ENCODE results near the gene SIPA1L3.

DNA sequence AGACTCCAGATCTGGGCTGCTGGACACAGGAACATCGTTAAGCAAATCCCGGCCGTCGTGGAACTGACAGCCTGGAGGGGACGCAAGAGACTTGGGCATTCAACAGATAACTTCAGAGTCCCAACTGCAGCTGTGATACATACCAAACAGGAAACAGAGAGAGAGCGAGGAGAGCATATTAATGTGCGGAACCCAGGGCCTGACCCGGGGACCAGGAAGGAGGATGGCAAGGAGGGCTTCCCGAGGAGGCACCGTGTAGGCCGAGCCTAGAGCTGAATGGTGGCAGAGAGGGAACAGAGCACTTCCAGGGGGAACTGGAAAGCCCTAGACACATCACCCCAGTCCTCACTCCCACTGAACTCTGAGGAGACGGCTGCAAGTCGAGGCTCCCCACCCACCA lies 68.1 kb downstream of the SIPA1L3 start:
- no peak for TF ChIP-seq POLR2AphosphoS5 (IDR thresholded peaks at IDR 0.05)
- no peak for TF ChIP-seq POLR2A (IDR thresholded peaks at IDR 0.05)
- TF ChIP-seq CTCF (IDR thresholded peaks at IDR 0.05), result no peak

All from breast epithelium (tissue), 3 donors.